Measurements from ENCODE around the gene DYNC1H1. TPM values are rescaled to one million over a fixed set of nuclear protein-coding genes. Genes with fewer than 3 reads are reported as not detected.
"Not testable (repeated sequence)": the region's sequence is repeated elsewhere in the genome, so short reads cannot be mapped to it uniquely, and the experiment has no call there.

DYNC1H1 gene
- total and polyA plus RNA-seq, 3 donors from 2014 or later = 313 to 691 (median 538) TPM

- Histone ChIP-seq H3K4me3 (no peak overlapping the region), H3K36me3 (ENCODE audit: low read depth, missing control alignments) (peaks cover 7% of the 10 kb centered on the region), H3K9me3 (no peaks in the 10 kb centered on the region), H3K27ac (no peak overlapping the region), H3K4me1 (peaks cover 18% of the 10 kb centered on the region), H3K27me3 (no peaks in the 10 kb centered on the region)
- intact Hi-C loops (cut with DNase I; ENCODE audit: low total_unique reads) = no loop called here
- TF ChIP-seq POLR2A (IDR thresholded peaks at IDR 0.05) = no peak
- TF ChIP-seq CTCF (IDR thresholded peaks at IDR 0.05) = no peak
- 73 to 76% methylated on average over 14 of the region's 14 CpGs for WGBS, 2 donors
- DNase-seq = no peak
These were observed 116.1 kb downstream of the DYNC1H1 start for GRCh38 chr14:102080183-102081080.

- intact Hi-C loops (cut with DNase I; ENCODE audit: low total_unique reads) = no loop called here
- no peak for DNase-seq
- WGBS, 2 donors = 86 to 90% methylated on average over 7 of the region's 7 CpGs
- no peaks in the 10 kb centered on the region for H3K9me3 ChIP-seq
- peaks cover 22% of the 10 kb centered on the region for H3K4me1 ChIP-seq
- no peak overlapping the region for H3K4me3 ChIP-seq
- no peak overlapping the region for H3K27ac ChIP-seq
- H3K27me3 ChIP-seq = no peaks in the 10 kb centered on the region
- H3K36me3 ChIP-seq (ENCODE audit: low read depth, missing control alignments) = peaks cover 7% of the 10 kb centered on the region
- TF ChIP-seq POLR2A (IDR thresholded peaks at IDR 0.05) = no peak
- TF ChIP-seq CTCF (IDR thresholded peaks at IDR 0.05) = no peak
These were observed 117.1 kb downstream of the DYNC1H1 start for GRCh38 chr14:102081231-102082080.

GRCh38 chr14:102084522-102084921, 120.1 kb downstream of the DYNC1H1 start:
- H3K9me3 ChIP-seq; H3K27me3 ChIP-seq; intact Hi-C loops (cut with DNase I; ENCODE audit: low total_unique reads); H3K27ac ChIP-seq; DNase-seq; H3K4me3 ChIP-seq; H3K36me3 ChIP-seq (ENCODE audit: low read depth, missing control alignments): not testable (repeated sequence)
- WGBS, 2 donors = 57 to 78% methylated on average over 5 of the region's 5 CpGs
- H3K4me1 ChIP-seq = peaks cover 27% of the 10 kb centered on the region

- Histone ChIP-seq H3K27me3 (no peaks in the 10 kb centered on the region), H3K4me1 (peaks cover 27% of the 10 kb centered on the region), H3K4me3 (no peak overlapping the region), H3K27ac (no peak overlapping the region), H3K36me3 (ENCODE audit: low read depth, missing control alignments) (peaks cover 7% of the 10 kb centered on the region), H3K9me3 (no peaks in the 10 kb centered on the region)
- TF ChIP-seq POLR2A (IDR thresholded peaks at IDR 0.05) = no peak
- TF ChIP-seq CTCF (IDR thresholded peaks at IDR 0.05) = no peak
- no peak for DNase-seq
- intact Hi-C loops (cut with DNase I; ENCODE audit: low total_unique reads) = no loop called here
- WGBS, 2 donors = 66 to 77% methylated on average over 6 of the region's 6 CpGs
These were observed 120.6 kb downstream of the DYNC1H1 start for GRCh38 chr14:102084931-102085330.

- Histone ChIP-seq H3K9me3 (no peaks in the 10 kb centered on the region), H3K27me3 (no peaks in the 10 kb centered on the region), H3K36me3 (ENCODE audit: low read depth, missing control alignments) (peaks cover 7% of the 10 kb centered on the region), H3K4me1 (peaks cover 27% of the 10 kb centered on the region), H3K4me3 (no peak overlapping the region), H3K27ac (peak overlapping the region in 1 of 2 donors; percentile 100)
- no peak for DNase-seq
- TF ChIP-seq POLR2A (IDR thresholded peaks at IDR 0.05) (no peak), CTCF (IDR thresholded peaks at IDR 0.05) (no peak)
- 48 to 49% methylated on average over 9 to 10 of the region's 10 CpGs for WGBS, 2 donors
- intact Hi-C loops (cut with DNase I; ENCODE audit: low total_unique reads) = no loop called here
These were observed 121.1 kb downstream of the DYNC1H1 start for GRCh38 chr14:102085488-102085887.
